ENCODE measurements around the gene NELL1. TPM values are rescaled to one million over a fixed set of nuclear protein-coding genes. Genes with fewer than 3 reads are reported as not detected.

NELL1 gene
- total RNA-seq, 6 donors from 2014 or later = 0.26 TPM; not detected in 5

DNA sequence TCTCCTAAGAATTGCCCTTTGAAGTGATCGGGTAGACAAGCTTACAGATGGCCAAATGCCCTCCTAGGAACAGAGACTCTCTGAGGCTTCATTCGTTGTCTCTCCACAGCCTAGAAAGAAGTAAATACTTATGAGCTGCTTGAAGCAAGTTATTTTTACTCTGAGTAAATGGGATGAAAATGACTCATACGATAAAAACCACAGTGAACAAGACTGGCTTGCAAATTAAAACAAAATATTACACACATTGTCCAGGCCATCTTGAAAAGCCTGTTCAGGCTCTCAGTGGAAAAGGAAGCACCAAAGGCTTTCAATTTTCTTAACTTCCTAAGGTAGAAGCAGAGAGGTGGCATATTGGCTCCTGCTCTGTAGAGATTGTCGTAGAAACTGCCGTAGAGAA is 294.2 kb downstream of the NELL1 start:
- no peaks in the 10 kb centered on the region for H3K9me3 ChIP-seq
- WGBS, 2 donors = 80 to 83% methylated on average over 5 of the region's 5 CpGs
- DNase-seq = no peak
- H3K4me1 ChIP-seq = no peaks in the 10 kb centered on the region
- no peak overlapping the region for H3K27ac ChIP-seq
- no peak for ATAC-seq (ENCODE audit: low FRiP score in 2 of 2)
- no peaks in the 10 kb centered on the region for H3K27me3 ChIP-seq
- H3K4me3 ChIP-seq = no peak overlapping the region
- no peaks in the 10 kb centered on the region for H3K36me3 ChIP-seq
- TF ChIP-seq POLR2AphosphoS5 (IDR thresholded peaks at IDR 0.05) = no peak
- TF ChIP-seq POLR2A (IDR thresholded peaks at IDR 0.05) = no peak
- TF ChIP-seq, protein P1, sequence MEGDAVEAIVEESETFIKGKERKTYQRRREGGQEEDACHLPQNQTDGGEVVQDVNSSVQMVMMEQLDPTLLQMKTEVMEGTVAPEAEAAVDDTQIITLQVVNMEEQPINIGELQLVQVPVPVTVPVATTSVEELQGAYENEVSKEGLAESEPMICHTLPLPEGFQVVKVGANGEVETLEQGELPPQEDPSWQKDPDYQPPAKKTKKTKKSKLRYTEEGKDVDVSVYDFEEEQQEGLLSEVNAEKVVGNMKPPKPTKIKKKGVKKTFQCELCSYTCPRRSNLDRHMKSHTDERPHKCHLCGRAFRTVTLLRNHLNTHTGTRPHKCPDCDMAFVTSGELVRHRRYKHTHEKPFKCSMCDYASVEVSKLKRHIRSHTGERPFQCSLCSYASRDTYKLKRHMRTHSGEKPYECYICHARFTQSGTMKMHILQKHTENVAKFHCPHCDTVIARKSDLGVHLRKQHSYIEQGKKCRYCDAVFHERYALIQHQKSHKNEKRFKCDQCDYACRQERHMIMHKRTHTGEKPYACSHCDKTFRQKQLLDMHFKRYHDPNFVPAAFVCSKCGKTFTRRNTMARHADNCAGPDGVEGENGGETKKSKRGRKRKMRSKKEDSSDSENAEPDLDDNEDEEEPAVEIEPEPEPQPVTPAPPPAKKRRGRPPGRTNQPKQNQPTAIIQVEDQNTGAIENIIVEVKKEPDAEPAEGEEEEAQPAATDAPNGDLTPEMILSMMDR (IDR thresholded peaks at IDR 0.05) = no peak
- no peak for TF ChIP-seq EP300 (IDR thresholded peaks at IDR 0.05)

DNA sequence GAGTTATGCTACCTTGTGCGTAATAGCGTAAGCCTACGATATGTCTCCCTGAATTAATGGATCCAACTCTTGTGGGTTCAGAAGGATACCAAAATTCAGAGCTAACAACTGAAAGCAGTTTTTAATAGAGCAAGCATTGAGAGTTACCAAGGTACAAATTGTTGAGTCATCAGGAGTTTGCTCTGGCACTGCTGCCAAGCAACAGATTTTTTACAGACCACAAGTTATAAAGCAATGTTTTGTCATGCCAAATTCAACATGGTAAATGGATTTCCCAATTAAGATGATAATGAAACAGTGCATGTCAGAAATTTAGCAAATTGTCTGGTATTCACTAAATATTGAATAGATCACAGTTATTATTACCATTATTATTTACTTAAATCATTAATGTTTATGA is 295.6 kb downstream of the NELL1 start:
- no peak overlapping the region for H3K4me3 ChIP-seq
- TF ChIP-seq, protein P1 (IDR thresholded peaks at IDR 0.05) = no peak
- TF ChIP-seq POLR2AphosphoS5 (IDR thresholded peaks at IDR 0.05) = no peak
- no peak for TF ChIP-seq POLR2A (IDR thresholded peaks at IDR 0.05)
- TF ChIP-seq EP300 (IDR thresholded peaks at IDR 0.05) = no peak
- H3K36me3 ChIP-seq = no peaks in the 10 kb centered on the region
- ATAC-seq (ENCODE audit: low FRiP score in 2 of 2) = no peak
- no peak for DNase-seq
- H3K9me3 ChIP-seq = no peaks in the 10 kb centered on the region
- H3K27ac ChIP-seq = no peak overlapping the region
- WGBS, 2 donors = 89 to 90% methylated on average over 3 of the region's 3 CpGs
- no peaks in the 10 kb centered on the region for H3K4me1 ChIP-seq
- no peaks in the 10 kb centered on the region for H3K27me3 ChIP-seq

DNA sequence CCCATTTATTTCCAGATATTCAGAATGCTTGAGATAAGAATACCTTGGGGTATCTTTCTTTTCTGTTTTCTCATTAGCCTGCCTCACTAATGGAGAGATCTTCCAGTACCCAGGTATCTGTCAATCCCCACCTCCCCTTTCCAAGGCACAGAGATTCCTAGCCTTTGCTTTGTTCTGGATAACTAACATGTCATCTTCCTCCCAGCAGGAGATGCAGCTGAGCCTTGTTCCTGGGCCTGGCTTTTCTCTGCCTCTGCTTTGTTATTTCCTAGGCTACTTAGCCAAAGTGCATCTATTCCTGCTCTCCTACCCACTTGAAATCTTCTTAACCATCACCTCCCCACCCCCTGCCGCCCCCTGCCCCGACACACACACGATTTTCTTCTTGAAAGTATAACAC is 297.1 kb downstream of the NELL1 start:
- WGBS, 2 donors = 65 to 71% methylated on average over 3 of the region's 3 CpGs
- ATAC-seq (ENCODE audit: low FRiP score in 2 of 2) = no peak
- TF ChIP-seq, protein P1 (IDR thresholded peaks at IDR 0.05) = no peak
- no peak for TF ChIP-seq POLR2AphosphoS5 (IDR thresholded peaks at IDR 0.05)
- TF ChIP-seq POLR2A (IDR thresholded peaks at IDR 0.05) = no peak
- TF ChIP-seq EP300 (IDR thresholded peaks at IDR 0.05) = no peak
- no peaks in the 10 kb centered on the region for H3K4me1 ChIP-seq
- no peak overlapping the region for H3K27ac ChIP-seq
- H3K9me3 ChIP-seq = no peaks in the 10 kb centered on the region
- DNase-seq = no peak
- no peaks in the 10 kb centered on the region for H3K27me3 ChIP-seq
- no peak overlapping the region for H3K4me3 ChIP-seq
- H3K36me3 ChIP-seq = no peaks in the 10 kb centered on the region

DNA sequence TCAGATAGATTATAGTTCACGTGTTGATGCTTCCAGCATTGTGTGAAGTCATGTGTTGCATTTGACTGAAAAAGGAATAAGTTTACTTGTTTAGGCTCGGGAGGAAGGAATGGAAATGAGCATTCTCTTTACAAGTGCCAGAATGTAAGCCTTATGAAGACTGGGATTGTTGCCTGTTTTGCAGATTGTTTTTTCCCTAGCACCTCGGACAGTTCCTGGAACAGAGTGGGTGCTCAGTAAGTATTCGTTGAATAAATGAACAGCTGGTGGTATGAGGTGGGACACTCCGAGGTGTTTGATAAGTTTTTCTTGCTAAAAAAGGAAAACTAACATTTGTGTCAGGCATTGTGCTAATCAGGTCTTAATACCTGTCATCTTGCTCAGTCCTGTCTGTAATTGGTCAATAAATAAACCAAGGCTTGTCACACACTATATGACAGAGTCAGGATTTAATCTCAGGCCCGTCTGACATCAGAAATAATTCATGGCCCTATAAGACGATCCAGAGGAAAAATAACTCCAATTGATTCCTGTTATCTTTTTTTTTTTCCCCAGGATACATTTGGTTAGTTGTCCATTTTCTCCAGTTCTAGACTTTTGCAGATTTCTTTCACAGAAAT is 304.7 kb downstream of the NELL1 start:
- no peaks in the 10 kb centered on the region for H3K27me3 ChIP-seq
- no peaks in the 10 kb centered on the region for H3K4me1 ChIP-seq
- no peak for TF ChIP-seq EP300 (IDR thresholded peaks at IDR 0.05)
- TF ChIP-seq POLR2A (IDR thresholded peaks at IDR 0.05) = no peak
- no peak for TF ChIP-seq POLR2AphosphoS5 (IDR thresholded peaks at IDR 0.05)
- TF ChIP-seq, protein P1 (IDR thresholded peaks at IDR 0.05) = no peak
- no peaks in the 10 kb centered on the region for H3K9me3 ChIP-seq
- WGBS, 2 donors = 59 to 60% methylated on average over 7 of the region's 7 CpGs
- H3K36me3 ChIP-seq = no peaks in the 10 kb centered on the region
- ATAC-seq (ENCODE audit: low FRiP score in 2 of 2) (no peak), DNase-seq (no peak)
- no peak overlapping the region for H3K4me3 ChIP-seq
- H3K27ac ChIP-seq = no peak overlapping the region

DNA sequence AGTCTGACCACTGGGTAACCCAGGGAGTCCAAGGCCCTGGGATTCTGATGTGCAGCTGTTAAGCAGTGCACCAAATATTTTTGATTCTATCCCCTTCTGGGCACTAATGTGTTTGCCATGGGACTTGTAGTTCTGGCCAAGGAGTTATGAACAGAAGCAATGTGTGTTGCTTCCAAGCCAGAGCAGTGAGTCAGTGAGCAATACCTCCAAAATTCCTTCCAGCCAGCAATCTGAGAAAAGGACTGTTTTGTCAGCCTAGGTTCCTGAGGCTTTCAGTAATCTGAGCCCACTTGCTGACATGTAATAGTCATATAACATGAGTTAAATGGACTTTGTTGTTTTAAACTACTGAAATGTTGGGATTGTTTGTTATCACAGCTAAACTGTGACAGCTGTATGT is 311.4 kb downstream of the NELL1 start:
- DNase-seq (no peak), ATAC-seq (ENCODE audit: low FRiP score in 2 of 2) (no peak)
- no peak for TF ChIP-seq POLR2AphosphoS5 (IDR thresholded peaks at IDR 0.05)
- TF ChIP-seq, protein P1 (IDR thresholded peaks at IDR 0.05) = no peak
- no peak for TF ChIP-seq POLR2A (IDR thresholded peaks at IDR 0.05)
- TF ChIP-seq EP300 (IDR thresholded peaks at IDR 0.05) = no peak
- Histone ChIP-seq H3K4me3 (no peak overlapping the region), H3K9me3 (no peaks in the 10 kb centered on the region), H3K27ac (no peak overlapping the region), H3K4me1 (no peaks in the 10 kb centered on the region), H3K36me3 (no peaks in the 10 kb centered on the region), H3K27me3 (no peaks in the 10 kb centered on the region)

All from upper lobe of left lung (tissue), 6 donors.